Measurements from ENCODE around the gene HEATR1. TPM values are rescaled to one million over a fixed set of nuclear protein-coding genes. Genes with fewer than 3 reads are reported as not detected.

The HEATR1 gene
- total RNA-seq, 1 donor: 44.5 TPM

DNA sequence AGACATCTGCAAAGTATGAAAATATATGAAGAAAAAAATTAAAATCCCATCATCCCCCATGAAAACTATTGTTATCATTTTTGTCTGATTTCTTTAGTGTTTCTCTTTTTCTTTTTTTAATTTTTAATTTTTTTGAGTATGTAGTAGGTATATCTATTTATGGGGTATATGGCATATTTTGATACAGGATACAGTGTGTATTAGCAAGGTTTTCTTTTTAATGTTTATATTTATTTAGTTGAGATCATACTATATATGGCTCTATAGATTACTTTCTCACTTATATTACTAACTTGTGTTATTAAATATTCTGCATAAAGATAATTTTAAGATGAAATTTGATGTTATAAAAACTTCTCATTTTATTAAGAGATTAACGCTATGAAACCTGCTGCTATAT is 69.1 kb downstream of the HEATR1 start:
- no peaks in the 10 kb centered on the region for H3K27me3 ChIP-seq (ENCODE audit: insufficient read depth, low read length)
- H3K4me1 ChIP-seq (ENCODE audit: insufficient read depth, low read length): peaks cover 10% of the 10 kb centered on the region
- no peaks in the 10 kb centered on the region for H3K9me3 ChIP-seq (ENCODE audit: low read depth, low read length)
- no peak overlapping the region for H3K4me3 ChIP-seq (ENCODE audit: low read length)

DNA sequence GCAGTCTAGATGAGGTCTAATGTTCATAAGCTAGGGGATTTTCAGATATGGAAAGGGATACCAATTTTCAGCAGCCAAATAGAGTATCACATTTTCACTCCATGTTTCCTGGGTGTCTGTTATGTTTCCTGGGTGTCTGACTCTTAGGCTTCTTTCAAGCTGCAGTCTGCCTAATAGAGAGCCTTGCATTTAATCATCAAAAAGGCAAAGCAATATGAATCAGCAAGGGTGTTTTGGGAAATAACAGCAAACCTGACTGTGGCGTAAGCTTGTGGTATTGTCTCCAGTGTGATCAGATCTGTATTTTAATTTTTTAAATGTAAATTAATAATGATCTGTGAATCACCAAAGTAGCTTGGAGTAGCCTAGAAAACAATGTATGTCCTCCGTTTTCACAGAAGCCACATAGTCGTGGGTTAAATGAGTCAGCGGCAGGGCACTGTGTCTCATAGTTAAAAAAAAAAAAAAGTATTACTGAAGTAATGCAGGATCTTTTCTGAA is 70.1 kb downstream of the HEATR1 start:
- Histone ChIP-seq H3K4me3 (ENCODE audit: low read length) (no peak overlapping the region), H3K27me3 (ENCODE audit: insufficient read depth, low read length) (no peaks in the 10 kb centered on the region), H3K9me3 (ENCODE audit: low read depth, low read length) (no peaks in the 10 kb centered on the region)

DNA sequence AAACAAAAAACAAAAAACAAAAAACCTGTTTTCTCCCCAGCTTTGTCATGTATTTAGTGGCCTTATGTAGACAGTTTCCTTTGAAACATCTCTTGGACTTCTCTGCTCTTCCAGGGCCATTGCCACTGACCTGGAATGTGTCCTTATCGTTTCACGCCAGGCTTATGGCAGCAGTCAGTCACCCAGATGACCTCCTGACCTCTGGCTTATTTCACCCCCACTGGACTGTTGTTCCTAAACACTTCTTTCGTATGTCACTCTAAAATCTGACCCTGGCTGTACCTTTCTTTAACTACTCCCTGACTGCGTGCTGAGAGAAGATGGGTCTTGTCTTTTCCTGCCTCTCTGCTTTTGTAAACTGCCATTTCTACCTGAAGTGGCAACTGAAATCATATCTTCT is 71.5 kb downstream of the HEATR1 start:
- H3K9me3 ChIP-seq (ENCODE audit: low read depth, low read length): no peaks in the 10 kb centered on the region

More for the DNA sequence above, 70.1 kb downstream of the HEATR1 start:
- peaks cover 16% of the 10 kb centered on the region for H3K4me1 ChIP-seq (ENCODE audit: insufficient read depth, low read length)

DNA sequence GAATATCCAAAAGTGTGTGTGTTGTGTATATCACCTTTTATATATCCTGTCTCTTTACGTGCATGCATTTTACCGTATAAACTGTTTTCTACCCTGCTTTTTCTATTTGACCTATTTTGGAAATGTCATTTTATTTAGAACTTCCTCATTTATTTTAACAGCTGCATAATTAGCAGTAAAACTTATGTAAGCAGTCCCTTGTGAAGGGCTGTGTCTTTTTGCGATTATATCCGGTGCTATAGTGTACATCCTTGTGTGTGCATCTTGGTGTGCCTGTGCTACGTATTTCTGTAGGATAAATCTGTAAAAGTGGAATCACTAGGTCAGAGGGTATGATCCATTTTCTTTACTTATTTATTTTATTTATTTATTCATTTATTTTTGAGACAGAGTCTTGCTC is 73.4 kb downstream of the HEATR1 start:
- H3K4me3 ChIP-seq (ENCODE audit: low read length): no peak overlapping the region
- H3K4me1 ChIP-seq (ENCODE audit: insufficient read depth, low read length): peaks cover 19% of the 10 kb centered on the region
- H3K9me3 ChIP-seq (ENCODE audit: low read depth, low read length): no peaks in the 10 kb centered on the region
- no peaks in the 10 kb centered on the region for H3K27me3 ChIP-seq (ENCODE audit: insufficient read depth, low read length)

More for the DNA sequence above, 71.5 kb downstream of the HEATR1 start:
- Histone ChIP-seq H3K4me3 (ENCODE audit: low read length) (no peak overlapping the region), H3K4me1 (ENCODE audit: insufficient read depth, low read length) (peaks cover 19% of the 10 kb centered on the region), H3K27me3 (ENCODE audit: insufficient read depth, low read length) (no peaks in the 10 kb centered on the region)

DNA sequence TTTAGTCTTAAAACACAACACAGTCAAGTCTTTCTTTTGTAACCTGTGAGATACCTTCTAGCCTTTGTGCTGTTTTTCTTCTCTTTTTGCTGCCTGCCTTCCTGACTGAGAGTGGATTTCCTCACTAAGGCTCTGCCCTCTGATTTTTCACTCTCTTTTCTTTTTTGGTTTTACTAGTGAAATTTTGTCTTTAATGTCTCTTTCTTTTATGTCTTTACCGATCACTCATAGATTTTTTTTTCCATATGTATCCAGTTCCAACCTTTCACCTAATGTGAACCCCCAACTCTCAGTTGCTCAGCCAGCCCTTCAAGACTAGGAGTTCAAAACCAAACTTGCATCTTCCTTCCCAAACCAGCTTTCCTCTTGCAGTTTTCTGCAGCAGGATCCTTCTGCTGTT is 74.0 kb downstream of the HEATR1 start:
- Histone ChIP-seq H3K4me3 (ENCODE audit: low read length) (no peak overlapping the region), H3K9me3 (ENCODE audit: low read depth, low read length) (no peaks in the 10 kb centered on the region), H3K27me3 (ENCODE audit: insufficient read depth, low read length) (no peaks in the 10 kb centered on the region), H3K4me1 (ENCODE audit: insufficient read depth, low read length) (peaks cover 23% of the 10 kb centered on the region)

DNA sequence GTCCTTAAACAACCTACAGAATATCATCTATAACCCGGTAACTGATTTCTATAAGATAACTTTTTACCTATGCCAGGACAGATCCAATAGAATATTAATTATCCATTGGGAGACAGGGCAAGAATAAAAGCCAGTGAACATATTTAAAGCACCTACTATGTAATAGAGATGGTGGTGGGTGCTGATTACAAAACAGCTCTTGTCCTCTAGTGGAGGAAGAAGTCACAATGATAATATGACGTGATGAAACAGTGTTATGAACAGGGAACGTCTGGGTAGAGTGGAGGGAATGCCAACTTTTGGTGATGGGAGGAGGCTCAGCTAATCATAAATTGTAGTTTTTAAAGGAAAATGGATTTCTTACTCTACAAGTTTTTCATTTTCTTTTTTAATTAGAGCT is 78.2 kb downstream of the HEATR1 start:
- Histone ChIP-seq H3K27me3 (ENCODE audit: insufficient read depth, low read length) (no peaks in the 10 kb centered on the region), H3K9me3 (ENCODE audit: low read depth, low read length) (no peaks in the 10 kb centered on the region), H3K4me3 (ENCODE audit: low read length) (no peak overlapping the region), H3K4me1 (ENCODE audit: insufficient read depth, low read length) (peaks cover 26% of the 10 kb centered on the region)

DNA sequence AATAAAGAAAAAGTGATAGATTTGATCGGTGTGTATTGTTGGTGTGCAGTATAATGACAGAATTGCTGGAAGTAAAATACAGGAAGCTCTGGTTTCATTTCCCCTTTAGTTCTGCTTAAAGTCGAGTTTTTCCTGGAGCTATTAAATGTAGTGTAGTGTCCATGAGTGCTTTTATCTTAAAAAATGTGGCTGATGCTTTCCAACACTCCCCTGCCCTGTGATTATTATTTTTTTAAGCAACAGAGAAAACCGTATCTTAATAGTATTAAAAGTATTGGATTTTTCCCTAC is 79.5 kb downstream of the HEATR1 start:
- no peaks in the 10 kb centered on the region for H3K27me3 ChIP-seq (ENCODE audit: insufficient read depth, low read length)
- peaks cover 22% of the 10 kb centered on the region for H3K4me1 ChIP-seq (ENCODE audit: insufficient read depth, low read length)
- peak overlapping the region; percentile 85 for H3K4me3 ChIP-seq (ENCODE audit: low read length)
- no peaks in the 10 kb centered on the region for H3K9me3 ChIP-seq (ENCODE audit: low read depth, low read length)

DNA sequence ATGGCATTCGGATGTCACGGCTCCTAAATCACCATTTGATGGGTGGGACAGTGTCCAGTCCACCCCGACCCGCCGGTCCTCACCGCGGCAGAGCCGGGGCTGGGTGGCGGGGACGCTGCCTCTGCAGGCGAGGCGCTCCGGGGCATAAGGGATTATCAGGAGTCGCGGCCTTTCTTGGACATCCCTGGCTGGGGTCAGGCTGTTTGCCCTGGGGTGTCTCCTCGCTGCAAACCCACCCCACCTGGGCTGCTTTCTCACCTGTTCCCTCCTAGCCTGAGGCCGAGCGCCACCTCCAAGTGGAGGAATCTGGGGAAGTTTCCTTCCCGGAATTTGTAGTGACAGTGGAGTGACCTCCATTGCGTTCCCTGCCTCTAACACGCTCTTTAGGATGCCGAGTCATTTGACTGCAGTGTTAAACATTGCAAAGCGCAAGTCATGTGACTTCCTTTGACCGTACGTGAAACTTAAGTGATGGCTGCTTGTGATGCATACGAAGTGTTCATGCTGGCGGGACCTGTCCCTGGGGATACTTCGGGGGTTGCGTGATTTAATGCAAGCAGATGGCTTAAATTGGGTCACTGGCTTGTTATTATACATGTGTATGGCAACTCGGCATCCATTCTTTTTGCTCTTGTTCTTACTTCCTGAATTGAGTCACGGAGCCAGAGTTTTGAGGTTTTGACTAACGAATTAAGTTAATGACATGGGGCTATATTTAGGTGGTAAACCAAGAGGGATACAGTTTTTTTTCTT is 80.0 kb downstream of the HEATR1 start:
- no peaks in the 10 kb centered on the region for H3K27me3 ChIP-seq (ENCODE audit: insufficient read depth, low read length)
- peaks cover 17% of the 10 kb centered on the region for H3K4me1 ChIP-seq (ENCODE audit: insufficient read depth, low read length)
- H3K4me3 ChIP-seq (ENCODE audit: low read length): peak overlapping the region; percentile 85
- H3K9me3 ChIP-seq (ENCODE audit: low read depth, low read length): no peaks in the 10 kb centered on the region

DNA sequence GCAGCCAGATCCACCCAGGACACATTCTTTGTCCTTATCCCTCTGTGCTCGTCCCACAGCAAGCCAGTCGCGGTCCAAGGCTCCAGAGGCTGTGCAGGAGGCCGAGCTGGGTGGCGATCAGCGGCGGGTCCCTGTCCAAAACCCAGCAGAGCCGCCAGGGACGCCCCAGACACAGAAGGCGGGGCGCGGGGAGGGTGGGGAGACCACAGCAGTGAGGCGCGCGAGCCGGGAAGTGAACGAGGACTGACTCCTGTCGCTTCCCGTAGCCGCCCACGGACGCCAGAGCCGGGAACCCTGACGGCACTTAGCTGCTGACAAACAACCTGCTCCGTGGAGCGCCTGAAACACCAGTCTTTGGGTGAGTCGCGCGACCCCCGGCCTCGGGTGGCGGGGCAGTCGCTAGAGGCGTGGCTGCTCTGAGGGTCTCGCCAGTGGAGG is 80.6 kb downstream of the HEATR1 start, which contains the start of gene LGALS8:
Gene LGALS8 (plus strand): TSS at position 279 of the 438 bp plus-strand sequence. CDS start 2,089 bp downstream, outside the sequence.
- Histone ChIP-seq H3K4me1 (ENCODE audit: insufficient read depth, low read length) (peaks cover 13% of the 10 kb centered on the region), H3K27me3 (ENCODE audit: insufficient read depth, low read length) (no peaks in the 10 kb centered on the region), H3K4me3 (ENCODE audit: low read length) (peak within 1 kb of the TSS; percentile 85), H3K9me3 (ENCODE audit: low read depth, low read length) (no peaks in the 10 kb centered on the region)

DNA sequence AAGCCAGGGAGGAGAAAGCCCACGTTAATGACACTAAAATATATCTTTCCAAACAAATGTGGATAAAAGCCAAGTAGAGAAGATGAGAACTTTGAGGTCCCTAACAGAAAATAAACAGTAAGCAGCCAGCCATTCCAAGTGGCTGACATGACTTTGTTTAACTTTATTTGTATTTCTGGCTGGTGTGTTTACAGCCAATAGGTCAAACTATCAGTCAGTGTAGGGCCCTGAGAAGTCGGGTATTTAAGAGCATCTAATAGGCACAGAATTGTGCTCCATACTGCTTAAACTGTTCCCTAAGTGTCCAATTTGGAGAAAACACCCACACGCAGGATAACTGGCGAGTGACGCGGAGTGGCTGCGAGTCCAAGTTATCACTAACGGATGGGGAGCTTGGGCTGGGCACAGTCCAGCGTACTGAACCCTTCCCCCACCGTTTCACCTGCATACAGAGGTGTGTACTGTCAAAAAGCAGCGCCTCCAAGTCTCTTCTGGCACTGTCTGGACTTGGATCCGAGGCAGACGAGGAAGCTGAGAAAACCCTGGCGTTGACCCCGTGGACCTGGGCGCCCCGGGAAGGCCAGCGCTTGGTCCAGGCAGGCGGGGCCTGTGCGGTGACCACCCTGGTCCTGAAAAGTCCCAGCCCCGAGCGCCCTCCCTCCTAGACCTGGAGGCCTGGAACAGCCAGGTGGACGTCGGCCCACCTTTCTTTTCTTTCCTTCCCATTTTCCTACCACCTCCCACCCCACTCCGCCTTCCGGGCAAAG is 81.2 kb downstream of the HEATR1 start:
- H3K27me3 ChIP-seq (ENCODE audit: insufficient read depth, low read length): no peaks in the 10 kb centered on the region
- no peaks in the 10 kb centered on the region for H3K9me3 ChIP-seq (ENCODE audit: low read depth, low read length)
- H3K4me1 ChIP-seq (ENCODE audit: insufficient read depth, low read length): peaks cover 18% of the 10 kb centered on the region
- H3K4me3 ChIP-seq (ENCODE audit: low read length): peak overlapping the region; percentile 85

DNA sequence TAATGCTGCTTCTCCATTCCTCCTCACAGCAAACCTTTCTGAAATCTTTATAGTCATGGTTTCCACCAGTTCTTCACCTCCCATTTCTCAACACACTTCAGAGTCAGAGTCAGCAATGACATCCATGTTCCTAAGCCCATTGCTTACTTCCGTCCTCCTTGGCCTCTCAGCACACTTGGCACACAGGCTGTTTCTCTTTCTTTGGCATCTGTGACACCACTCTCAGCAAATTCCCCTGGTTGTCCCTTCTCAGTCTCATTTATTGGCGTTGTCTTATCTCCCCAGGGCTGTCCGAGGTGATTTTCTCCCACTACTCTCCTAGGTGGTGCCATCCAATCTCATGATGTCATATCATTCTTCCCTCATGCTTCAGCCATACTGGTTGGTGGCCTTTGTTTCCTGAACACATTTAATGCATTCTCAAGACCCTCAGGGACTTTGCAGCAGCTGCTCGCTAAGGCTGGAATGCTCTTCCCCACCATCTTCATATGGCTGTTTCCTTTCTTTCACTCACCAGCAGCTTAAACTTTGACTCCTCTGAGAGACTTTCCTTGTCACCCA is 83.8 kb downstream of the HEATR1 start:
- Histone ChIP-seq H3K27me3 (ENCODE audit: insufficient read depth, low read length) (no peaks in the 10 kb centered on the region), H3K4me3 (ENCODE audit: low read length) (no peak overlapping the region), H3K9me3 (ENCODE audit: low read depth, low read length) (no peaks in the 10 kb centered on the region), H3K4me1 (ENCODE audit: insufficient read depth, low read length) (peaks cover 18% of the 10 kb centered on the region)

DNA sequence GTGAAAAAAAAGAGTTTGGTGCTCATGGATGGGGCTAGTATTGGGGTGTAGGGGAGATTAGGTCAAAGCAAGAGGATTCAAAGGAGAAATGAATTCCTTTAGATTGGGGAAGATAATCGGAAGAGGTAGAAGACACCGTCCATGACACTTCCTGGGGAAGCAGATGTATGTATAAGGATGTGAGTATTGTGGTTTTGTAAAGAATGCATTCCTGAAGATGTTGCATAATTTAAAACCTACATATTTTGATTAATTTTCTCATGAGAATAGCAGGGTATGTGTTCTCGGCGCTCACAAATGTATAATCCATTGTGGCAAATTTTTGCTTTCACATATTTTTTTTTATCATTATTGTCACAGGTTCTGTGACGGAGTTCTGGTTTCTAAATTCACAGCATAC is 86.0 kb downstream of the HEATR1 start:
- H3K4me1 ChIP-seq (ENCODE audit: insufficient read depth, low read length): peaks cover 11% of the 10 kb centered on the region
- no peaks in the 10 kb centered on the region for H3K9me3 ChIP-seq (ENCODE audit: low read depth, low read length)
- no peaks in the 10 kb centered on the region for H3K27me3 ChIP-seq (ENCODE audit: insufficient read depth, low read length)
- no peak overlapping the region for H3K4me3 ChIP-seq (ENCODE audit: low read length)

DNA sequence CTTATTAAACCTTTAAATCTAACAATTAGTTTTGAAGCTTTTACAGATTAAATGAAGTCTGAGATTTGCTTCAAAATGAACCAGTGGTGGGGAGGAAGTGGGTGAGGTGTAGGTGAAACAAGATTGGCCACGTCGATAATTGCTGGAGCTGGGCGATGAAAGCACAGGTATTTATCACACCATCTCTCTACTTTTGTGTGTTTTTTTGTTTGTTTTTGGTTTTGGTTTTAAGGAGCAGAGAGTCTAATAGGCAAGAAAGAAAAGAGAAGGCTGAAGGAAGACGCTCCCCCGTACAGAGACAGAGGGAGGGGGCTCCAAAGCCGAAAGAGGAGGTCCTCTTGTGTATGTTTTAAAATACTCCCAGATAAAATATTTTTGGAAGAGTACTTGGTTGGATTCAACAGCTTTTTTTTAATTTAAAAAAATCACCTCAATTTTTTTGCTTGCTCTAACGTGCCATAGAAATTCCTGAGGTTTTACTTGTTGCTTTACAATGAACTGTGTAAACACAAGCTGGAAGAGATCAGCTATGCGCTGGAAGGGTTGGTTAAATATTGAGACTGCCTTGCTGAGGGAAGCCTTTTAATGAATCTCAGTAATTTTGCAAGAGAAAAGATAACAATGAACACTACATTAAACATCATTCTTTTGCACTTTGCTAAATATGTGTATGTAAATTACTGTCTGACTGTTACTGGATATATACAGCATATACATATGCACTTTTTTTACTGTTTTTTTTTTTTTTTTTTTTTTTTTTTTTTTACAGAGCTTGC is 87.2 kb downstream of the HEATR1 start:
- Histone ChIP-seq H3K4me1 (ENCODE audit: insufficient read depth, low read length) (peaks cover 6% of the 10 kb centered on the region), H3K4me3 (ENCODE audit: low read length) (no peak overlapping the region), H3K9me3 (ENCODE audit: low read depth, low read length) (no peaks in the 10 kb centered on the region), H3K27me3 (ENCODE audit: insufficient read depth, low read length) (no peaks in the 10 kb centered on the region)

DNA sequence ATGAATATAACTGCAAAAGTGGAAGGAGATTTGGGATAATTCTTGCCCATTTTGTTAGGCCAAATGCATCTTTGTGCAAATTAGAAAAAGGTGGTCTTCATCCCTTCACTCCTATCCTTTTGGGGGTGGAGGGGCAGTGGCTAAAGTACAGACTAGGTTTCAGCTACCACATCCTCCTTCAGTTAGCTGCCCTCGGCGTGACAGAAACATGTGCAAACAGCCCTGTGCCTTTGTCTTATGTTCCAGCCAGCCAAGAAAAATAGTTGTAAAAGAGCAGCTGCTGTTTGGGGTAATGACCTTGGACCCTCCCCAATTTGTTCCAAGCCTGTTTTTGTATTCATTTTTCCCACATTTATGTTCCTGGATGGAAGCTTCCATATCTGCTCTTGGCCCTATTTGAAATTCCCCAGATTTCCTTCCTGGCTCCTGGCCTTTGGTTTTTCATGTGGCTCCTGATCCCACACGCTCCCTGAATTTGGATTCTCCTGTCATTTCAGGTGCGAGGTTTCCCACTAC is 88.8 kb downstream of the HEATR1 start:
- no peak overlapping the region for H3K4me3 ChIP-seq (ENCODE audit: low read length)
- H3K27me3 ChIP-seq (ENCODE audit: insufficient read depth, low read length): no peaks in the 10 kb centered on the region
- H3K9me3 ChIP-seq (ENCODE audit: low read depth, low read length): no peaks in the 10 kb centered on the region
- peaks cover 6% of the 10 kb centered on the region for H3K4me1 ChIP-seq (ENCODE audit: insufficient read depth, low read length)
